Activated T-helper 1 cell treated with anti-CD3 and anti-CD28 coated beads, Interleukin-2, amount 50 U/mL, for 16 hours (primary cell): ENCODE results near the gene UVRAG.
A peak's percentile ranks its signal among the peaks of the same experiment; 100 is the strongest.

Source experiments
- DNase-seq, 2 donors: peaks; one replicate each; pipeline ENCODE4 v3.0.0-alpha.2; 2020; ENCODE audit warnings: low read depth in 1 of 2, low spot score in 1 of 2

Gene UVRAG

GRCh38 chr11:75814677-75815344, at the start of gene UVRAG:
UVRAG (plus strand) TSS chr11:75815210; CDS start chr11:75815408, 198 bp downstream.
- peak; percentile 94 to 96 for DNase-seq

GRCh38 chr11:75766443-75767227, 48.4 kb upstream of the UVRAG start:
- DNase-seq, result no peak

GRCh38 chr11:75767228-75767572, 47.8 kb upstream of the UVRAG start:
- no peak for DNase-seq

GRCh38 chr11:75767793-75768111, 47.3 kb upstream of the UVRAG start:
- DNase-seq, result no peak

- peak; percentile 35 to 55 for DNase-seq
Measured at GRCh38 chr11:75768112-75768908, 46.7 kb upstream of the UVRAG start, which contains the start of gene DGAT2. DGAT2 (plus strand) TSS chr11:75768778; CDS start chr11:75768992, 214 bp downstream.

- DNase-seq, result no peak
Measured at GRCh38 chr11:75768909-75769771, 45.9 kb upstream of the UVRAG start.

- DNase-seq, result no peak
Measured at GRCh38 chr11:75770102-75770501, 44.9 kb upstream of the UVRAG start.

GRCh38 chr11:75771646-75772410, 43.2 kb upstream of the UVRAG start:
- no peak for DNase-seq

GRCh38 chr11:75773595-75774353, 41.2 kb upstream of the UVRAG start:
- no peak for DNase-seq

GRCh38 chr11:75775056-75775455, 40.0 kb upstream of the UVRAG start:
- DNase-seq, result no peak

GRCh38 chr11:75776546-75776945, 38.5 kb upstream of the UVRAG start:
- DNase-seq, result no peak

- DNase-seq, result no peak
Measured at GRCh38 chr11:75777461-75778110, 37.4 kb upstream of the UVRAG start.

GRCh38 chr11:75778962-75779361, 36.0 kb upstream of the UVRAG start:
- no peak for DNase-seq

- DNase-seq, result no peak
Measured at GRCh38 chr11:75779960-75780359, 35.0 kb upstream of the UVRAG start.

- no peak for DNase-seq
Measured at GRCh38 chr11:75780888-75781287, 34.1 kb upstream of the UVRAG start.

GRCh38 chr11:75781296-75781695, 33.7 kb upstream of the UVRAG start:
- no peak for DNase-seq

GRCh38 chr11:75781831-75782230, 33.2 kb upstream of the UVRAG start:
- DNase-seq, result no peak

- no peak for DNase-seq
Measured at GRCh38 chr11:75782540-75783263, 32.3 kb upstream of the UVRAG start.
